Measurements from ENCODE around the gene FGD2. TPM values are rescaled to one million over a fixed set of nuclear protein-coding genes. Genes with fewer than 3 reads are reported as not detected.

FGD2 gene
- total and polyA plus RNA-seq, 9 of the 15 experiments (the other 6 are each of a cell fraction or from before 2014, with no cell fraction given) = 0.09 TPM; not detected in 8

- TF ChIP-seq ZNF282 (CRISPR knock-in tag; IDR thresholded peaks at IDR 0.05) (no peak), SFPQ (IDR thresholded peaks at IDR 0.05; ENCODE audit: low read depth, low read length) (no peak), POLR2A (conservative IDR thresholded peaks at IDR 0.05) (0 out of 2 replicates have a peak, but pooled peaks have one; percentile 35), CHD7 (IDR thresholded peaks at IDR 0.05; ENCODE audit: low read depth, low read length) (no peak), SMARCA4 (IDR thresholded peaks at IDR 0.05) (0 out of 2 replicates have a peak, but pooled peaks have one; percentile 58), KDM2B (CRISPR knock-in tag; IDR thresholded peaks at IDR 0.05) (no peak), ZNF785 (CRISPR knock-in tag; IDR thresholded peaks at IDR 0.05) (no peak), CEBPG (CRISPR knock-in tag; IDR thresholded peaks at IDR 0.05) (peak; percentile 58), CEBPG (tag; conservative IDR thresholded peaks at IDR 0.05 in 1 of 2, IDR thresholded peaks at IDR 0.05 in 1 of 2) (peak in 1 of 2 experiments; percentile 46; a peak in 2 of 4 replicates), ZNF212 (CRISPR knock-in tag; IDR thresholded peaks at IDR 0.05) (no peak), TBP (optimal IDR thresholded peaks at IDR 0.05; ENCODE audit: low read depth, low read length) (peak; percentile 33), HNRNPH1 (optimal IDR thresholded peaks at IDR 0.05; ENCODE audit: low read depth, low read length) (no peak), ZSCAN29 (IDR thresholded peaks at IDR 0.05) (no peak), ZNF76 (CRISPR knock-in tag; IDR thresholded peaks at IDR 0.05; ENCODE audit: borderline replicate concordance) (0 out of 2 replicates have a peak, but pooled peaks have one; percentile 73), CCAR2 (IDR thresholded peaks at IDR 0.05; ENCODE audit: low read depth, low read length) (no peak)
These were observed 43.6 kb downstream of the FGD2 start (continued) for GRCh38 chr6:37048851-37049757.
